Stimulated activated CD4-positive, alpha-beta T cell treated with anti-CD3 and anti-CD28 coated beads, Interleukin-12 subunit alpha, Interleukin-12 subunit beta, amount 100 ng/mL, for 48 hours (primary cell): ENCODE measurements around the gene OR2W3.

Source experiments
- DNase-seq, 3 donors: peaks; one replicate each; pipeline ENCODE4 v3.0.0-alpha.2; 2020; ENCODE audit warnings: low read depth in 2 of 3, low spot score in 1 of 3

The OR2W3 gene

GRCh38 chr1:247895163-247895637 is at the start of gene OR2W3:
Gene OR2W3 (plus strand): TSS chr1:247895587. CDS start chr1:247895587, 0 bp downstream.
- no peak for DNase-seq

GRCh38 chr1:247845693-247846017 is 49.7 kb upstream of the OR2W3 start:
- DNase-seq, result no peak

DNA sequence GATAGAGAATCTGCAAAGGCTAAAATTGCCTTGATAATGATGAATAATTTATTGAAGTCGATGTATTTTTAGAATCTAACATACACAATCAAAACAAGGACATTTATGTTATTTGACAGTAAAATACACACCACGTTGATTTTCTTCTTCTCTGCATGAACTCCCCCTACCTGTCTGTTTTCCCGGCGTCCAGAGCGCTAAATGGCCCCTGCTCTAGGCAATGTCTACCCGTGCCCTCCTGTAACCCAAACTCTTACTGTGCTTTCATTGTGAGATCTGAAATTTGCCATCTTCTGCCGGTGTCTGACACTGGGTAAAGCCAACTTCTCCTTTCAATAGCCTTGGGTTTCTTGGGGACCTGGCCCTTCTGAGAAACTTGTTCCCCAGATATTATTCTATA is 47.0 kb upstream of the OR2W3 start:
- no peak for DNase-seq

GRCh38 chr1:247849616-247850015 is 45.8 kb upstream of the OR2W3 start:
- no peak for DNase-seq

DNA sequence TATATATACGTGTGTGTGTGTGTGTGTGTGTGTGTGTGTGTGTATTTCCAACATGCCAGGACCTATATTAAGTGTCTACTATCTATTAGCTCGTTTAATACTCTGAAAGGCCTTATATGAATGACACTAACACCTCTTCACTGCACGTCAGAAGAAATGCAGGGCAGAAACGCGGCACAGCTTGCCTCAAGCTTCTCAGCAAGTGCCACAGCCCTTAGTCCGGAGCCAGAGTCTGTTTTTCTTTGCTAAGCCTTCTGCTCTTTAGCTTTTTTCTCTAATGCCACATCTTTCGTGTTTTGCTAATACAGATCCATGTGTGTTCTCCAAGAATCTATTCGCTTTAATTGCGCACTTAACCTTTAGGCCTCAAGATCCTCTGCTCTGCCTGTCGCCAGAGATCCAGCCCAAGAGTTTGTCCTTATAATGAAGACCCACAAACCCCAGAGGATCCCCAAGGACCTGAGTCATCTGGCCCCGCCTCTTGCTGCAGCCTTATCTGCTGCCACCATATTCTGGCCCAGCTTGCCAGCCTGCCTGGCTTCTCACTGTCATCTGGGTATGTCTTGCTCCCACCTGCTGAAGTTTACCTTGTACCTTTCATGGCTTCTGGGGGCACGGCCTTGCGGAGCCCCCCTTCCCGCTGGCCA is 40.4 kb upstream of the OR2W3 start:
- DNase-seq, result no peak

- DNase-seq, result no peak
Measured at GRCh38 chr1:247855911-247856310, 39.5 kb upstream of the OR2W3 start.

DNA sequence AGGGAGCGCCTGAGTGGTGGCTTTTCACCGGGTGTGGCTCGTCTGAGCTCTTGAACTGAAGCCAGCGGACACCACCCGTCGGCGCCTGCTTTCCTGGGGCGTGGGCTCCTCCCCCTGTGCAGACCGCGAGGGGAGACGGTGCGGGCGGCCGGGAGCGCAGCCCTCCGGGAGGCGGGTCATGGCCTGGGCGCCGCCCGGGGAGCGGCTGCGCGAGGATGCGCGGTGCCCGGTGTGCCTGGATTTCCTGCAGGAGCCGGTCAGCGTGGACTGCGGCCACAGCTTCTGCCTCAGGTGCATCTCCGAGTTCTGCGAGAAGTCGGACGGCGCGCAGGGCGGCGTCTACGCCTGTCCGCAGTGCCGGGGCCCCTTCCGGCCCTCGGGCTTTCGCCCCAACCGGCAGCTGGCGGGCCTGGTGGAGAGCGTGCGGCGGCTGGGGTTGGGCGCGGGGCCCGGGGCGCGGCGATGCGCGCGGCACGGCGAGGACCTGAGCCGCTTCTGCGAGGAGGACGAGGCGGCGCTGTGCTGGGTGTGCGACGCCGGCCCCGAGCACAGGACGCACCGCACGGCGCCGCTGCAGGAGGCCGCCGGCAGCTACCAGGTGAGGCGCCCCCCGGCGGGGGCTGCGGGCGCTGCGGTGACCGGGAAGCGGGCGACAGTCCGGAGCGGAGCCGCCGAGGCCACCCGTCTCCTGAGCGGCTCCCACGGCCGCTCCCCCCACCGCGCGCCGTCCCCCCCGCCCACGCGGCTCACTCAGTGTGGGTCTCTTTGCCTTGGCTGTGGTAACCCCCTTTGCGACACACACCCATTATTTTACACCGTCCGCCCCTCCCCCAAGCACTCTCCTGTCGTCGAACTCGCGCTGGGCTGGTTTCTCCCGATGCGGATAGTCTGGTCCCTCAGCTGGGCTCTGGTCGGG is 38.1 kb upstream of the OR2W3 start, which contains the start of gene TRIM58:
Gene TRIM58 (plus strand): TSS at position 119 of the 916 bp plus-strand sequence. CDS start 60 bp downstream, at position 179.
- DNase-seq, result peak in 1 of 3 donors; percentile 15

GRCh38 chr1:247857985-247858619 is 37.3 kb upstream of the OR2W3 start:
- no peak for DNase-seq

GRCh38 chr1:247862756-247863155 is 32.6 kb upstream of the OR2W3 start:
- no peak for DNase-seq

DNA sequence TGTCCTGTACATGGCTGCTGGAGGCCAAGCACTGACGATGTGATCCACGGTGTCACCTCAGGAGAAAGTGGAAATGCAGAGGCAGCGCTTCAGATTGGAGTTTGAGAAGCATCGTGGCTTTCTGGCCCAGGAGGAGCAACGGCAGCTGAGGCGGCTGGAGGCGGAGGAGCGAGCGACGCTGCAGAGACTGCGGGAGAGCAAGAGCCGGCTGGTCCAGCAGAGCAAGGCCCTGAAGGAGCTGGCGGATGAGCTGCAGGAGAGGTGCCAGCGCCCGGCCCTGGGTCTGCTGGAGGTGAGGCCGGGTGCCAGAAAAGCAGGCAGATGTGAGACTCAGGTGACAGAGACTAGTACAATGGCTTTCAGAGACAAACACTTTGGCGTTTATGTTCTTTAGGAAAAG is 30.7 kb upstream of the OR2W3 start:
- no peak for DNase-seq

- no peak for DNase-seq
Measured at GRCh38 chr1:247865416-247865815, 30.0 kb upstream of the OR2W3 start.

DNA sequence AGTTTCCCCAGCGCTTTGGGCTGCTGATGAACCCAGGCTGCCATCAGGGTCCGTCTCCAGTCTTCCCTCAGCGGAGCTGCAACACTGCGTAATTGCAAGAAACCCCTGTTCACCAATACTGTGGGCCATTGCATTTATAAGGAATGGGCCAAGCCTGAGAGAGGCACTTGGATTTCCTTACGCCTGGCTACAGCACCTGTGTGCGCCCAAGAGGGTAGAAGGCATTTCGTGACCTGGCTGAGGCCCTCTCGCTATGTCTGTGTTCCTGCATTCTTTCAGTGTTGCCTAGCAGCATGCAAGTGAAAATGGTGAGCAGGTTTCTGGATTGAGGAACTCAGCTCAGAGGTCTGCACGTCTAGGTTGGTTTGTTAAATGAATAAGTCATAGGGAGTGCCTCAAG is 12.0 kb upstream of the OR2W3 start:
- no peak for DNase-seq

GRCh38 chr1:247884797-247885413 is 10.5 kb upstream of the OR2W3 start:
- DNase-seq, result no peak

DNA sequence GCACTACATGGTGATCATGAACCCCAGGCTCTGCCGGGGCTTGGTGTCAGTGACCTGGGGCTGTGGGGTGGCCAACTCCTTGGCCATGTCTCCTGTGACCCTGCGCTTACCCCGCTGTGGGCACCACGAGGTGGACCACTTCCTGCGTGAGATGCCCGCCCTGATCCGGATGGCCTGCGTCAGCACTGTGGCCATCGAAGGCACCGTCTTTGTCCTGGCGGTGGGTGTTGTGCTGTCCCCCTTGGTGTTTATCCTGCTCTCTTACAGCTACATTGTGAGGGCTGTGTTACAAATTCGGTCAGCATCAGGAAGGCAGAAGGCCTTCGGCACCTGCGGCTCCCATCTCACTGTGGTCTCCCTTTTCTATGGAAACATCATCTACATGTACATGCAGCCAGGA is 589 bp downstream of the OR2W3 start:
- no peak for DNase-seq

DNA sequence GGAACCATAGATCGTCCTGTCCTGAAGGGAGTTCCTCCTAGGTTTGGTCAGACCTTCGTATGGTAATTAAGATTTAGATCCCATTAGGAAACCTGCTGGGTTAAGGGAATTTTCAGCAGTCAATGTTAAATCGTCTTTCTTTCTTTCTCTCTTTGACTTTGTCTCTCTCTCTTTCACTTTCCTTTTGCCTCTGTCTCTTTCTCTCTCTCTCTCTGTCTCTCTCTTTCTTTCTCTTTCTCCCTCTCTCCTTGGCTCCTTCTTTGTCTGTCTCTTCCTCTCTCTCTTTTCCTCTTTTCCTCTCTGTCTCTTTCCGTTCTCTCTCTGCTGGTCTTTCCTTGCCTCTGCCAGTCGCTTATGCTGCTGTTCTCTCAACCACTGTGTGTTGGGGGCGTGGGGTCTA is 8.7 kb downstream of the OR2W3 start:
- no peak for DNase-seq

GRCh38 chr1:247905181-247905580 is 9.8 kb downstream of the OR2W3 start:
- no peak for DNase-seq

GRCh38 chr1:247905910-247906503 is 10.6 kb downstream of the OR2W3 start:
- DNase-seq, result no peak

DNA sequence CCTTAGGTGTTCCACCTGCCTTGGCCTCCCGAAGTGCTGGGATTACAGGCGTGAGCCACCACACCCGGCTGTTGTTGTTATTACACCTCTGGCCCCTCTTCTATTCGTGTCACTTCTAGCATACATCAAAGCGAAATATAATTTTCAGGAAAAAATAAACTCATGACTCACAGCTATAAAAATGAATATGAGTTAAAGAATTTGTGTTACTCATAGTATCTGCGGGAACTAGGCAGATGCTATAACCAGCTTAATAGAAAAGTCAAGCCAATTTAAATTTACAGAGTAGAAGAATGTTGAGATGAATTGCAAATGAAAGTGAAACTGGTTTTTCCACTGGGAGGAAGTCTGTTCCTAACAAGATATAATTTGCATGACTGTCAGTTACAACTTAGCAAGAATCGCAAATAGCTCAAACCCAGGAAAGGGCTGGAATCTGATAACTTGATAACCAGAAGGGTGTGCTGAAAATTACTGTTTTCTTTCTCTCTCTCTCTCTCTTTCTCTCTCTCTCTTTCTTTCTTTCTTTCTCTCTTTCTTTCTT is 11.2 kb downstream of the OR2W3 start:
- DNase-seq, result peak in 2 of 3 donors; percentile 0 to 6

- DNase-seq, result no peak
Measured at GRCh38 chr1:247908766-247909165, 13.4 kb downstream of the OR2W3 start.

DNA sequence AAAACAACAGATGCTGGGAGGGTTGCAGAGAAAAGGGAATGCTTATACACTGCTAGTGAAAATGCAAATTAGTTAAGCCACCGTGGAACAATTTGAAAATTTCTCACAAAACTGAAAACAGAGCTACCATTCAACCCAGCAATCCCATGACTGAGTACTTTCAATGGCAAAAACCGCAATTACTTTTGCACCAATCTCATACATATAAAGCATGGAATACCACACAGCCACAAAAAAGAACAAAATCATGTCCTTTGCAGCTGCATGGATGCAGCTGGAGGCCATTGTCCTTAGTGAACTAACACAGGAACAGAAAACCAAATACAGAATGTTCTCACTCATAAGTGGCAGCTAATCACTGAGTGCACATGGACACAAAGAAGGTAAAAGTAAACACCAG is 18.4 kb downstream of the OR2W3 start:
- DNase-seq, result no peak
